HPDE6-E6E7 (cell line): ENCODE measurements around the gene MIPOL1.
"Not testable (repeated sequence)": the region's sequence is repeated elsewhere in the genome, so short reads cannot be mapped to it uniquely, and the experiment has no call there.

Source experiments
- DNase-seq: peaks from one replicate; pipeline ENCODE4 v3.0.0; 2011; ENCODE audit warnings: missing footprints; ENCODE audit errors: extremely low spot score

MIPOL1 gene

GRCh38 chr14:37462426-37462825 is 264.7 kb downstream of the MIPOL1 start:
- DNase-seq = not testable (repeated sequence)

GRCh38 chr14:37464192-37464858 is 266.6 kb downstream of the MIPOL1 start:
- no peak for DNase-seq

- no peak for DNase-seq
Measured at GRCh38 chr14:37466003-37466622, 268.4 kb downstream of the MIPOL1 start.

GRCh38 chr14:37466623-37467088 is 268.9 kb downstream of the MIPOL1 start:
- no peak for DNase-seq

GRCh38 chr14:37469650-37470049 is 271.9 kb downstream of the MIPOL1 start:
- no peak for DNase-seq

- DNase-seq = no peak
Measured at GRCh38 chr14:37470251-37470650, 272.5 kb downstream of the MIPOL1 start.

GRCh38 chr14:37472906-37473305 is 275.2 kb downstream of the MIPOL1 start:
- no peak for DNase-seq

GRCh38 chr14:37474191-37474590 is 276.5 kb downstream of the MIPOL1 start:
- no peak for DNase-seq

GRCh38 chr14:37480446-37481290 is 282.9 kb downstream of the MIPOL1 start:
- DNase-seq = no peak

- DNase-seq = no peak
Measured at GRCh38 chr14:37482428-37482827, 284.7 kb downstream of the MIPOL1 start.

- DNase-seq = no peak
Measured at GRCh38 chr14:37483672-37484071, 285.9 kb downstream of the MIPOL1 start.

GRCh38 chr14:37490607-37491006 is 292.9 kb downstream of the MIPOL1 start:
- no peak for DNase-seq

GRCh38 chr14:37491076-37491475 is 293.3 kb downstream of the MIPOL1 start:
- no peak for DNase-seq

- no peak for DNase-seq
Measured at GRCh38 chr14:37493606-37494005, 295.9 kb downstream of the MIPOL1 start.

- no peak for DNase-seq
Measured at GRCh38 chr14:37497422-37497821, 299.7 kb downstream of the MIPOL1 start.

- DNase-seq = no peak
Measured at GRCh38 chr14:37501877-37502276, 304.1 kb downstream of the MIPOL1 start.

- DNase-seq = no peak
Measured at GRCh38 chr14:37508503-37508902, 310.8 kb downstream of the MIPOL1 start.

GRCh38 chr14:37512173-37512572 is 314.4 kb downstream of the MIPOL1 start:
- no peak for DNase-seq

GRCh38 chr14:37515771-37516170 is 318.0 kb downstream of the MIPOL1 start:
- no peak for DNase-seq

- no peak for DNase-seq
Measured at GRCh38 chr14:37526994-37527393, 329.3 kb downstream of the MIPOL1 start.

- no peak for DNase-seq
Measured at GRCh38 chr14:37539992-37540391, 342.3 kb downstream of the MIPOL1 start.

GRCh38 chr14:37544407-37544806 is 346.7 kb downstream of the MIPOL1 start:
- no peak for DNase-seq

- DNase-seq = no peak
Measured at GRCh38 chr14:37545174-37545573, 347.4 kb downstream of the MIPOL1 start.
